ENCODE measurements around the gene RHOBTB3.

DNA sequence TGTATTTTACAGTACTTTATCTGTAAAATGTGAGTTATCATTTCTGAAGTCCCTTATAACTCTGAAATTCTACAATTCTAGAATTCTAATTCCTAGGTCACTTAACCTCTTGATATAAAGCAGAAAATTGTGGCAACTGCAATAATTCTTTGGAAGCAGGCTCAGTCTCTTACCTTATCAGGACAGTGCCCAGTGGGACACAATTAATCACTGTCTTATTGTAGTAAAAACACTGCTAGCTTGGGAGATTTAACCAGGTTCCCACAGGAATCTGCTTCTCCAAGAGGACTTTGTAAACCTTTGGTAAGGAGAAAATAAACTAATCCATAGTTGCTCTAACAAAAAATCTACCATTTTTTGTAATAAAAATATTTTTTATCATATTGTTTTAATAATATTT, 30.1 kb upstream of the RHOBTB3 start:
- TF ChIP-seq CTCF (IDR thresholded peaks at IDR 0.05 in 4 of 5, conservative IDR thresholded peaks at IDR 0.05 in 1 of 5) (no peak), POLR2A (IDR thresholded peaks at IDR 0.05) (no peak)

All from gastrocnemius medialis (tissue), 4 donors.